ENCODE measurements around the gene TFAP2A.

The TFAP2A gene

GRCh38 chr6:10398446-10399218 lies 16.2 kb downstream of the TFAP2A start:
- no peak for DNase-seq

- DNase-seq: no peak
These were observed 17.0 kb downstream of the TFAP2A start for GRCh38 chr6:10397756-10398445.

GRCh38 chr6:10396785-10397184 lies 18.1 kb downstream of the TFAP2A start:
- DNase-seq: no peak

- no peak for DNase-seq
These were observed 18.9 kb downstream of the TFAP2A start for GRCh38 chr6:10395704-10396546.

- DNase-seq: no peak
These were observed 19.6 kb downstream of the TFAP2A start for GRCh38 chr6:10395171-10395703.

- no peak for DNase-seq
These were observed 21.2 kb downstream of the TFAP2A start for GRCh38 chr6:10393544-10394225.

- DNase-seq: no peak
These were observed 23.1 kb downstream of the TFAP2A start for GRCh38 chr6:10391799-10392198.

GRCh38 chr6:10391299-10391630 lies 23.6 kb downstream of the TFAP2A start:
- no peak for DNase-seq

GRCh38 chr6:10390495-10391298 lies 24.2 kb downstream of the TFAP2A start:
- DNase-seq: no peak

- DNase-seq: no peak
These were observed 25.0 kb downstream of the TFAP2A start for GRCh38 chr6:10389739-10390494.

GRCh38 chr6:10386756-10387654 lies 27.9 kb downstream of the TFAP2A start:
- no peak for DNase-seq

- DNase-seq: no peak
These were observed 28.7 kb downstream of the TFAP2A start for GRCh38 chr6:10386220-10386619.

GRCh38 chr6:10385524-10386132 lies 29.2 kb downstream of the TFAP2A start:
- DNase-seq: no peak

- no peak for DNase-seq
These were observed 30.0 kb downstream of the TFAP2A start for GRCh38 chr6:10384610-10385523.

- no peak for DNase-seq
These were observed 30.7 kb downstream of the TFAP2A start for GRCh38 chr6:10384091-10384609.

GRCh38 chr6:10383331-10384090 lies 31.4 kb downstream of the TFAP2A start:
- DNase-seq: no peak

GRCh38 chr6:10382728-10383330 lies 32.0 kb downstream of the TFAP2A start:
- DNase-seq: no peak
